Measurements from ENCODE around the gene ZNF763.
A peak's percentile ranks its signal among the peaks of the same experiment; 100 is the strongest.
"Not testable (repeated sequence)": the region's sequence is repeated elsewhere in the genome, so short reads cannot be mapped to it uniquely, and the experiment has no call there.

Gene ZNF763

GRCh38 chr19:11964858-11965645, at the start of gene ZNF763:
TSS of gene ZNF763 (plus strand) at chr19:11965040. CDS start at chr19:11965209, 169 bp downstream.
- peak within 1 kb of the TSS; percentile 50 to 81 (median 67) for H3K4me3 ChIP-seq
- H3K27ac ChIP-seq = peak within 1 kb of the TSS; percentile 43 to 96 (median 91)

DNA sequence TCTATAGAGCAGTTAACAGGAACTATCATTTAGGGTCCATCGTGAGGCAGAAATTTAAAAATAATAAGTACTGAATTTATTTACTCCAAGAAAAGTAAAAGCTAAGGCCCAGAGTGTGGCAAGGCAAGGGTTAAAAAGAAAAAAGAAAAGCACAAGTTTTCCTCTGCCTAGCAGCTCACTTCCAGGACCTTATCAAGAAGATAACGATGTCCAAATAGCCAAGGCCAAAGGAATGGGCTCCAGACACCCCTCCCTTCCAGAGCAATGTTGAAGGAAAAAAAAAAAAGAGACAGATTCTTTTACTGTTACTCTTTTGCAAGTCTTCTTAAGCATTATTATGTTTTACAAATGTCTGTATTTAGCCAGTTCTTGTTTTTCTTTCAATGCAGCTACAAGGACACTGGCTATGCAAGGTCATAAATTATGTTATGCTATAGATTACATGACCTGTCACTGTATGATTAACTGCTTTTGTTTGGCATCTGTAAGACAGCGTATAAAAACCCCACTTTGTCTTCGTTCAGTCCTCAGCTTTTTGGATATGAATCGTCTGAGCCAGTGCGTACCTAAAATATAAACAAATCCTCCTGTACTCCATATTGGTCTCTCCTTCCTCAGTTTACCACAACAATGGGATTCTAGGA, 42.9 kb upstream of the ZNF763 start:
- Histone ChIP-seq H3K27ac (no peak overlapping the region), H3K4me3 (no peak overlapping the region)

GRCh38 chr19:11924886-11925650, 39.8 kb upstream of the ZNF763 start, which contains the start of gene ZNF700:
TSS of gene ZNF700 (plus strand) at chr19:11925107. CDS start at chr19:11925211, 104 bp downstream.
- Histone ChIP-seq H3K4me3 (peak within 1 kb of the TSS; percentile 66 to 97 (median 92)), H3K27ac (peak within 1 kb of the TSS; percentile 79 to 99 (median 98))

- Histone ChIP-seq H3K27ac (peak overlapping the region; percentile 79 to 99 (median 98)), H3K4me3 (peak overlapping the region; percentile 66 to 97 (median 92))
Observed at GRCh38 chr19:11925651-11926187, 39.1 kb upstream of the ZNF763 start.

DNA sequence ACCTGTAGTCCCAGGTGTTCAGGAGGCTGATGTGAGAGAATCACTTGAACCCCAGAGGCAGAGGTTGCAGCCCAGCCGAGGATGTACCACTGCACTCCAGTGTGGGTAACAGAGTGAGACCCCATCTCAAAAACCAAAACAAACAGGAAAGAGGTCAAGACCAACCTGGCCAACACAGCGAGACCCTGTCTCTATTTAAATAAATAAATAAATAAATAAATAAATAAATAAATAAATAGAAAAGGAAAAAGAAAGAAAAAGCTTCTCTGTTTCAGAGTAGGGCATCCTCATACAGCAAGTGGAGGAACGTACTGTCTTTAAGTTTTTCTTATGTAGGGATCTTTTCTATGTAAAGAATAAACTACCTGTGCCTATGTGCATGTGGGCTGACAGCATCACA, 37.6 kb upstream of the ZNF763 start:
- Histone ChIP-seq H3K4me3 (no peak overlapping the region), H3K27ac (no peak overlapping the region)

DNA sequence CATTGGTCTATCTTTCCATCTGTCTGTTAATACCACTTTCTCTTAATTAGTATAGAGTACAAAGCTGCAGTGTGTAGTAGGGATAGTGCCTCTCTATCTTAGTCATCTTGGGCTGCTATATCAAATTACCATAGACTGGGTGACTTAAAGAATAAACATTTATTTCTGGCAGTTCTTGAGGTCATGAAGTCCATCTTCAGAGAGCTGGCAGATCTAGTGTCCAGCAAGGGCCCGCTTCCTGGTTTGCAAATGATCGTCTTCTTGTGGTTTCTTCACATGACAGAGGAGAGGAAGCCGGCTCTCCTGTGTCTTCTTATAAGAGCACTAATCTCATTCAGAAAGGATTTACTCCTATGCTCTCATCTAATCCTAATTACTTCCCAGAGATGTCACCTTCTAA, 33.8 kb upstream of the ZNF763 start:
- Histone ChIP-seq H3K4me3 (no peak overlapping the region), H3K27ac (no peak overlapping the region)

DNA sequence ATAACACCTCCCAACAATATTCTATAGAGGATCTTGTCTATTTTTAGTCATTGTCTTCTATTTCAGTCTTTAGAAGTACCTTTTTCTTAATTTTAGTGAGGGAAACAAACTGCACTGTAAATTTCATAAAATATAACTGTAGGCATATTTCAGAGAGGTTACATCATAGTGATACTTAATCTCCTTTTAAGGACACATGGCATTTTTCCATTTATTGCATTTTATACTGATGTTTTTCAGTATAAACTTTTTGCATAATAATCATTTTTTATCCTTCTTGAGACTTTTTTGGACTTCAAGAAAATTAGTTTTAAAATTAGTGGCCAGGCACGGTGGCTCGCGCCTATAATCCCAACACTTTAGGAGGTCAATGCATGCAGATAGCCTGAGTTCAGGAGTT, 33.3 kb upstream of the ZNF763 start:
- Histone ChIP-seq H3K4me3 (no peak overlapping the region), H3K27ac (no peak overlapping the region)

DNA sequence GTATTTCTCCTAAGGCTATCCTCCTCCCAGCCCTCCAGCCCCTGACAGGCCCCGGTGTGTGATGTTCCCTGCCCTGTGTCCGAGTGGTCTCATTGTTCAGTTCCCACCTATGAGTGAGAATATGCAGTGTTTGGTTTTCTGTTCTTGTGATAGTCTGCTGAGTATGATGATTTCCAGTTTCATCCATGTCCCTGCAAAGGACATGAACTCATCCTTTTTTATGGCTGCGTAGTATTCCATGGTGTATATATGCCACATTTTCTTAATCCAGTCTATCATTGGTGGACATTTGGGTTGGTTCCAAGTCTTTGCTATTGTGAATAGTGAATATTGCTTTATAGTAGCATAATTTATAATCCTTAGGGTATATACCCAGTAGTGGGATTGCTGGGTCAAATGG, 29.0 kb upstream of the ZNF763 start:
- not testable (repeated sequence) for H3K27ac ChIP-seq, H3K4me3 ChIP-seq

DNA sequence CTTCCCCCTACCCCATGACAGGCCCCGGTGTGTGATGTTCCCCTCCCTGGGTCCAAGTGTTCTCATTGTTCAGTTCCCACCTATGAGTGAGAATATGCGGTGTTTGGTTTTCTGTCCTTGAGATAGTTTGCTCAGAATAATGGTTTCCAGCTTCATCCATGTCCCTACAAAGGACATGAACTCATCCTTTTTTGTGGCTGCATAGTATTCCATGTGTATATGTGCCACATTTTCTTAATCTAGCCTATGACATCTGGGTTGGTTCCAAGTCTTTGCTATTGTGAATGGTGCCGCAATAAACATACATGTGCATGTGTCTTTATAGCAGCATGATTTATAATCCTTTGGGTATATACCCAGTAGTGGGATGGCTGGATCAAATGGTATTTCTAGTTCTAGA, 26.5 kb upstream of the ZNF763 start:
- H3K27ac ChIP-seq, H3K4me3 ChIP-seq: not testable (repeated sequence)

GRCh38 chr19:11941361-11941887, 23.4 kb upstream of the ZNF763 start:
- H3K4me3 ChIP-seq, H3K27ac ChIP-seq: not testable (repeated sequence)

DNA sequence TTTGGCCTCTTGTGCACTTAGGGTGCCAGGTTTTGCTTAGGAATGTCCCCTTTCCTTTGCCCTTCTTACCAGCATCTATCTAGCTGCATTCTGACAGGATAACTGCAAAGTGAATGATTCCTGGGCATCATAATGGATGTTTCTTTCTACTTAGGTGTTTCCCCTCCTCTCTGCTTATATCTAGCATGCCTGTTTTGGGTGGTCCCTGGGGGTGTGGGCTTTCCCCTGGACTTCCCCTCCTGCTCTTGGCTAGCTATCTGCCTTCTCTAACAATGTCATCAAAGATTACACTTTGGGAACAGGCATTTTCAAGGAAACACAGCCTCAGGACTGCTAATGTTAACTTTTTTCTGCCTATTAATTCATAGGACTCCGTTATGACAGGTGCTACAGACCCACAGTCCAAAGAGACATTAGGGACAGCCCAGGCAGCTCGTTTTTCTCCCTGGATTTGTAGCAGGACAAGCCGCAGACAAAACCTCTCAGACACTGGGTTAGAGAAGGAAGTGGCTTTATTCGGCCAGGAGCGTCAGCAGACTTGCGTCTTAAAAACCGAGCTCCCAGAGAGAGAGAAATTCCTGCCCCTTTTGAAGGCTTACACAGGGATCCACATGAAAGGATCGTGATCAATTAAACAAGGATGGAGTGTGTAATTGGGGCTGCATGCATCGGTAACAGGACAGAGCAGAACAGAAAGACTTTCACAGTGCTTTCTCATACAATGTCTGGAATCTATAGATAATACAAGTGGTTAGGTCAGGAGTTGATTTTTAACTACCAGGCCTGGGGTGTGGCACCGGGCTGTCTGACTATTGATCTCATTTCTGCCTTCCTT, 22.6 kb upstream of the ZNF763 start:
- Histone ChIP-seq H3K4me3 (no peak overlapping the region), H3K27ac (no peak overlapping the region)

- Histone ChIP-seq H3K4me3 (no peak overlapping the region), H3K27ac (no peak overlapping the region)
Observed at GRCh38 chr19:11942843-11943108, 22.1 kb upstream of the ZNF763 start.

DNA sequence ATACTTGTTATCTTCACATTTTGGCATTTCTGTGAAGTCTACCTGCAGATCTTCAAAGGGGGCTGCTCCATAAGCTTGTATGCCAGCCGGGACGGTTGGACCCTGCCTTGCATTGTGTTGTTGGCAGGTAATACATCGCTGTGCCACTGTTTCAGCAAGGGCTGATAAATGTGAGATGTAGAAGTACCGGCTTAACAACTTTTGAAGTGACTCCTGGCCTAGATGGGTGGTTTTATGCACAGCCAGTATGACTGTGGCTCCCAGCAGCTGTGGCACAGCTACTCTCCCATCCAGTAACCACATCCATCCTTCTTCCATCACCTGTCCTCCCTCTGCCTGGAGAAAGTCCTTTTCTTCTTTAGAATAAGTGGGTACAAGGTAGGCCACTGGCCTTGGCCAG, 20.2 kb upstream of the ZNF763 start:
- H3K27ac ChIP-seq = no peak overlapping the region
- H3K4me3 ChIP-seq = no peak overlapping the region

DNA sequence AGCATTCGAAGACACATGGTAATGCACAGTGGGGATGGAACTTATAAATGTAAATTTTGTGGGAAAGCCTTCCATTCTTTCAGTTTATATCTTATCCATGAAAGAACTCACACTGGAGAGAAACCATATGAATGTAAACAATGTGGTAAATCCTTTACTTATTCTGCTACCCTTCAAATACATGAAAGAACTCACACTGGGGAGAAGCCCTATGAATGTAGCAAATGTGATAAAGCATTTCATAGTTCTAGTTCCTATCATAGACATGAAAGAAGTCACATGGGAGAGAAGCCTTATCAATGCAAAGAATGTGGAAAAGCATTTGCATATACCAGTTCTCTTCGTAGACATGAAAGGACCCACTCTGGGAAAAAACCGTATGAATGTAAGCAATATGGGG, 16.2 kb upstream of the ZNF763 start:
- Histone ChIP-seq H3K4me3 (no peak overlapping the region), H3K27ac (no peak overlapping the region)

DNA sequence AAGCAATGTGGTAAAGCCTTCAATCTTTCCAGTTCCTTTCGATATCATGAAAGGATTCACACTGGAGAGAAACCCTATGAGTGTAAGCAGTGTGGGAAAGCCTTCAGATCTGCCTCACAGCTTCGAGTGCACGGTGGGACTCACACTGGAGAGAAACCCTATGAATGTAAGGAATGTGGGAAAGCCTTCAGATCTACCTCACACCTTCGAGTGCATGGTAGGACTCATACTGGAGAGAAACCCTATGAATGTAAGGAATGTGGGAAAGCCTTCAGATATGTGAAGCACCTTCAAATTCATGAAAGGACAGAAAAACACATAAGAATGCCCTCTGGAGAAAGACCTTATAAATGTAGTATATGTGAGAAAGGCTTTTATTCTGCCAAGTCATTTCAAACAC, 15.6 kb upstream of the ZNF763 start:
- H3K27ac ChIP-seq = no peak overlapping the region
- H3K4me3 ChIP-seq = no peak overlapping the region

GRCh38 chr19:11949614-11950080, 15.2 kb upstream of the ZNF763 start:
- not testable (repeated sequence) for H3K4me3 ChIP-seq

DNA sequence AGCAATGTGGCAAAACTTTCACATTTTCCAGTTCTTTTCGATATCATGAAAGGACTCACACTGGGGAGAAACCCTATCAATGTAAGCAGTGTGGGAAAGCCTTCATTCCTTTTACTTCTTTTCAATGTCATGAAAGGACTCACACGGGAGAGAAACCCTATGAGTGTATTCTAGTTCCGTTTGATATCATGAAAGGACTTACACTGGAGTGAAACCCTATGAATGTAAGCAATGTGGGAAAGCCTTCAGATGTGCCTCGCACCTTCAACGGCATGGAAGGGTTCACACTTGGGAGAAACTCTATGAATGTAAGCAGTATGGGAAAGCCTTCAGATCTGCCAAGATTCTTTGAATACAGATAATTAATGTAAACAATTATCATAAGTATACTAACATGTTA, 14.5 kb upstream of the ZNF763 start:
- H3K4me3 ChIP-seq = no peak overlapping the region
- H3K27ac ChIP-seq = no peak overlapping the region

More at GRCh38 chr19:11949614-11950080, 15.2 kb upstream of the ZNF763 start:
- not testable (repeated sequence) for H3K27ac ChIP-seq

DNA sequence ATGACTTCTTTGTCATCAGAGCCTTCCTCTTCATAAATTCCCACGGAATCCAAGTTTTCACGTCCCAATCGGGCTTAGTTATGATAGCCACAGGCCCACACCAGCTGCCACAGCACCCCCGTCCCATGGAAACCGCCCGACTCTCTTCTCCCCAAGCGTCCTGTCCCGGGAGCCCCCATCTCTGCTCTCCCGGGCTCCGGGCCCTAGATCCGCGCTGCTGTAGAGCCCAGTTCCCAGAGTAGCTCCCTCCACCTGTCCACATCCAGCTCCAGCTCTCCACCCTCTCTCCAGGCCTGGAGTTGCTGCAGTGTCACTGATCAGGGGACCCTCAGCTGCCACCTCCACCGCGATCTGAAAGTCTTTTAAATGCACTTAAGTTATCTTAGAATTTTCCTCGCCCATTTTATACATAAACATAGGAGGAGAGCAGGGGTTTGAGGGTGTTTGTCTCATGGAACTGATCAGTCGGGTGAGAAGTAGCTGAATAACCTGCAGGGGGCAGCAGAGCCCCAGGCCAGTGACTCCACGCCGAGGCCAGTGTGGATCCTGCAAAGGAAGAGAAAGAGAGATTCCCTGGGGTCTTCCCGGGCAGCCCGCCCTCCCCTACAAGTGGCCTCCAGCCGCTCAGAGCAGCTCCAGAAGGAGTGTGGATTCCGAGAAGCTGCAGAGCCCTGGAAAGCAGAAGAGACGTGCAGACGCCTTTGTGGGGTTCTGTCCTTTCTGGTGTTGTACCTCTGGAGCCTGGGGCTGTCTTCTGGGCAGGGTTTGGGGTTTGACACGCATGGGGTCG, 1.1 kb upstream of the ZNF763 start:
- Histone ChIP-seq H3K27ac (peak overlapping the region in 13 of 21 experiments; percentile 56 to 96 (median 92)), H3K4me3 (no peak overlapping the region)

All from skin epidermis (tissue), 12 donors.